ENCODE data around the gene ARID3C. TPM values are rescaled to one million over a fixed set of nuclear protein-coding genes. Genes with fewer than 3 reads are reported as not detected.

The ARID3C gene
- total RNA-seq, 1 donor from 2014 or later = not detected

DNA sequence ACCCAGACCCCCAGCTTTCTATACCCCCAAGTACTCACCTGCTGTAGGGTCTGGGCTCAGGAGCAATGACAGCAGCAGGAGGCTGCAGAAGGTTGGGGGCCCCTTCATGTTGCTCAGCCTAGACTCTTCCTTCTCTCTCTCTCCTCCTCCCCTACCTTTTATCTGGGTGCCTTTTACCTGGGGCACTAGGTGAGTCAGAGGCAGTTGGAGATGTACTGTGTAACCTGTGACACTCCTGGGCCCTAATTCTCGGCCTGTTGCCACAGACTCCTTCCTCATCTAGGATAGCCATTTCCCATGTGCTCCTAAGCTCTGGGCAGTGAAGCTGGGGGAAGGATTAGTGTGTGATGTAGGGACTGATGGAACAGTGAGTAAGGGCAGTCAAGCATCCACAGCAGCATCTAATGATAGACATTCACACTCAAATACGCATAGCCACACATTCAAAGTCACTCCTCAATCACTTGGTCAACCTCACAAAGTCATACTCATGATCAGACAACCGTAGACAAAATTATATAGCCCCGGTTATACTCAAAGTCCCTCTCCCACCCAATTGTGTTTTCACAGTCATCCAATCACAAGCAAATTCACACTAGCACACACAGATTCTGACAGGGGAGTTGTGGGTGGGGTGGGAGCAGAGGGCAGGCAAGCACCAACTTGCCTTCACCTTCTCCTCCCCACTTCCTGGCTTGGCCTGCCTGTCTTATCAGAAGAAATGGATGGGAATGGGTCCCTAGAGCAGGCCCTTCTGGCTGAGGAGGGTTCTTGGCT lies 33.8 kb upstream of the ARID3C start, which contains the start of gene CCL27:
Gene CCL27, minus strand, starts transcription at position 132 of the 777 bp plus-strand sequence. Its CDS starts 24 bp downstream, at position 108.
- Histone ChIP-seq H3K27me3 (no peaks in the 10 kb centered on the region), H3K9me3 (no peaks in the 10 kb centered on the region), H3K4me3 (no peak within 1 kb of the TSS), H3K36me3 (no peaks in the 10 kb centered on the region), H3K27ac (no peak within 1 kb of the TSS), H3K4me1 (peaks cover 15% of the 10 kb centered on the region)
- intact Hi-C loops (cut with DNase I) = no loop called here
- ATAC-seq = no peak
- DNase-seq = no peak
- TF ChIP-seq, protein P1, sequence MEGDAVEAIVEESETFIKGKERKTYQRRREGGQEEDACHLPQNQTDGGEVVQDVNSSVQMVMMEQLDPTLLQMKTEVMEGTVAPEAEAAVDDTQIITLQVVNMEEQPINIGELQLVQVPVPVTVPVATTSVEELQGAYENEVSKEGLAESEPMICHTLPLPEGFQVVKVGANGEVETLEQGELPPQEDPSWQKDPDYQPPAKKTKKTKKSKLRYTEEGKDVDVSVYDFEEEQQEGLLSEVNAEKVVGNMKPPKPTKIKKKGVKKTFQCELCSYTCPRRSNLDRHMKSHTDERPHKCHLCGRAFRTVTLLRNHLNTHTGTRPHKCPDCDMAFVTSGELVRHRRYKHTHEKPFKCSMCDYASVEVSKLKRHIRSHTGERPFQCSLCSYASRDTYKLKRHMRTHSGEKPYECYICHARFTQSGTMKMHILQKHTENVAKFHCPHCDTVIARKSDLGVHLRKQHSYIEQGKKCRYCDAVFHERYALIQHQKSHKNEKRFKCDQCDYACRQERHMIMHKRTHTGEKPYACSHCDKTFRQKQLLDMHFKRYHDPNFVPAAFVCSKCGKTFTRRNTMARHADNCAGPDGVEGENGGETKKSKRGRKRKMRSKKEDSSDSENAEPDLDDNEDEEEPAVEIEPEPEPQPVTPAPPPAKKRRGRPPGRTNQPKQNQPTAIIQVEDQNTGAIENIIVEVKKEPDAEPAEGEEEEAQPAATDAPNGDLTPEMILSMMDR (IDR thresholded peaks at IDR 0.05) = no peak

DNA sequence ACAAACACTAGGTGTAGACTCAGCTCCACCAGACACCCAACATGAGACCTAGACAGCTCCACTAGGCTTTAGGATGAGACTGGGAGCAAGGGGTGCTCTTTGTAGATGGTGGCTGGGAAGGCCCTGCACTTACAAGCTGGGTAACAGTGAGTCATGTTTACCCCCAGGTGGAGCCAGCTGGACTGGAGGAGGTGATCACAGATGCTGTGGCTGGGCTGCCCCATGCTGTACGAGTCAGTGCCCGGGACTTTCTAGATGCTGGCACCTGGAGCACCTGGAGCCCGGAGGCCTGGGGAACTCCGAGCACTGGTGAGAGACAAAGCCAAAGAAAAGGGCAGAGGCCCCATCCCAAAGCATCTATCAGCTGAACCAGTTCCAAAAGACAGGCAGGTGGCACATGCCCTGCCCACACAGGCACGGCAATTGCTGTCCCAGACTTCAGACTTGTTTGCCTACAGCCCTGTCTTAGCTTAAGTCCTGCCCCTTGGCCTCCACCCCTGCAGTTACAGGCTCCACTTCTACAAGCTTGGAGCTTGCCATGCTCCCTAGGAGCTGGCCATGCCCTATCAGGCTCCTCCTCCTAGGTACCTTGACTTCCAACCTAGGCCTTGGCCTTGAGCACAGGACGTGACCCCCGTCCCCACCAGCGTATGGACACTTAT lies 30.9 kb upstream of the ARID3C start:
- Histone ChIP-seq H3K27ac (no peak overlapping the region), H3K4me1 (peaks cover 13% of the 10 kb centered on the region), H3K27me3 (no peaks in the 10 kb centered on the region), H3K4me3 (no peak overlapping the region), H3K9me3 (no peaks in the 10 kb centered on the region), H3K36me3 (no peaks in the 10 kb centered on the region)
- intact Hi-C loops (cut with DNase I) = no loop called here
- DNase-seq = no peak
- TF ChIP-seq, protein P1 (IDR thresholded peaks at IDR 0.05) = no peak
- no peak for ATAC-seq

DNA sequence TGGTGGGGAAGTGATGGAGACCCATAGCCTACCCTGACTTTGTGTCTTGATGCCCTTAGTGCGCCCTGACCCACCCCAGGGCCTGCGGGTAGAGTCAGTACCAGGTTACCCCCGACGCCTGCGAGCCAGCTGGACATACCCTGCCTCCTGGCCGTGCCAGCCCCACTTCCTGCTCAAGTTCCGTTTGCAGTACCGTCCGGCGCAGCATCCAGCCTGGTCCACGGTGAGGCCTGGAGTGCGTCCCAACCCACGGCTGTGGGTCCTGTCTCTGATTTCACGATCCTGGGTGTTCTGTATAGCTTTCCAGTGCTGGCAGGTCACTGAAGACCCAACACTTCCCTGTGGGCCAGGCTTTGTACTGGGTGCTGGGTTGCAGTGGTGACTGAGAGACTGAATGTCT lies 29.6 kb upstream of the ARID3C start:
- Histone ChIP-seq H3K36me3 (no peaks in the 10 kb centered on the region), H3K27ac (no peak overlapping the region), H3K27me3 (no peaks in the 10 kb centered on the region), H3K9me3 (no peaks in the 10 kb centered on the region), H3K4me1 (peaks cover 13% of the 10 kb centered on the region), H3K4me3 (no peak overlapping the region)
- TF ChIP-seq, protein P1 (IDR thresholded peaks at IDR 0.05) = no peak
- no peak for DNase-seq
- ATAC-seq = no peak
- intact Hi-C loops (cut with DNase I) = no loop called here

DNA sequence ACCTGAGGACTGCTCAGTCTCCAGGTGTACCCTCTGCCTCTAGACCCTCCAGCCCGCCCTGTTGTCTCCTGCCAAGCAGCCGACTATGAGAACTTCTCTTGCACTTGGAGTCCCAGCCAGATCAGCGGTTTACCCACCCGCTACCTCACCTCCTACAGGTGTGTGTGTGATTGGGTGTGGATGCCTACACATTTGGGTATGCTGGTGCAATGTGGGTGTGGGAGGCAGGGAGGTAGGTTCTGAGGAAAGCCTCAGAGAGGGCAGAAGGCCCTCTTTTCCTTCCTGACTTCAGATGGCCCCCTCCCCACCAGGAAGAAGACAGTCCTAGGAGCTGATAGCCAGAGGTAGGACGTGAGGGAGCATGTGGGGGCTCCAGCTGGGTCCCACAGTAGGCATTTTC lies 28.1 kb upstream of the ARID3C start:
- DNase-seq (no peak), ATAC-seq (no peak)
- H3K27ac ChIP-seq = no peak overlapping the region
- no peaks in the 10 kb centered on the region for H3K36me3 ChIP-seq
- TF ChIP-seq, protein P1 (IDR thresholded peaks at IDR 0.05) = no peak
- intact Hi-C loops (cut with DNase I) = no loop called here
- H3K4me3 ChIP-seq = no peak overlapping the region
- H3K27me3 ChIP-seq = no peaks in the 10 kb centered on the region
- H3K9me3 ChIP-seq = no peaks in the 10 kb centered on the region
- peaks cover 27% of the 10 kb centered on the region for H3K4me1 ChIP-seq

DNA sequence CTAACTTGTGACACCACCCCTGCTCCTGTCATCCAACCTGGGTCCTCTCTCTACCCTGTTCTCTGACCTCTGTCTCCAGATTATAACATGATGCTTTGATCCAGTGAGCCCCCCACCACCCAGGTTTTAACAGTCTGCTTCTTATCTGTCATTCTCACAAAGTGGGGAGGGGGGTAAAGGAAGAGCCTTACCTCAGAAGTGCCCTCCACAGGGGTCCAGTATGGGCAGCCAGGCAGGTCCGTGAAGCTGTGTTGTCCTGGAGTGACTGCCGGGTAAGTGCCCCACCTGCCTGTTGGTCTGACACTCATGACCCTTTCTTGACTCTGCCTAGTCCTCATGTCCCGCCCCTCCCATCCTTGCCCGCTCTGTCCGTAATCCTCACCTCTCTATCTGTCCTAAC lies 26.5 kb upstream of the ARID3C start:
- DNase-seq (no peak), ATAC-seq (no peak)
- TF ChIP-seq, protein P1 (IDR thresholded peaks at IDR 0.05) = no peak
- peaks cover 31% of the 10 kb centered on the region for H3K4me1 ChIP-seq
- no peaks in the 10 kb centered on the region for H3K9me3 ChIP-seq
- no peak overlapping the region for H3K27ac ChIP-seq
- H3K4me3 ChIP-seq = no peak overlapping the region
- H3K27me3 ChIP-seq = no peaks in the 10 kb centered on the region
- intact Hi-C loops (cut with DNase I) = no loop called here
- H3K36me3 ChIP-seq = no peaks in the 10 kb centered on the region
